Activated CD8-positive, alpha-beta memory T cell treated with anti-CD3 and anti-CD28 coated beads, Interleukin-2, amount 50 U/mL, for 1 hour (primary cell): Measurements from ENCODE around the gene KCNIP1.

Experiments used
- DNase-seq: peaks from one replicate; pipeline ENCODE4 v3.0.0-alpha.2; 2020; ENCODE audit errors: extremely low read depth

Gene KCNIP1

GRCh38 chr5:170597109-170597751 is 93.4 kb downstream of the KCNIP1 start:
- no peak for DNase-seq

GRCh38 chr5:170597872-170598271 is 94.1 kb downstream of the KCNIP1 start:
- no peak for DNase-seq

GRCh38 chr5:170599756-170600155 is 95.9 kb downstream of the KCNIP1 start:
- no peak for DNase-seq

- no peak for DNase-seq
Observed at GRCh38 chr5:170601619-170602018, 97.8 kb downstream of the KCNIP1 start.

- DNase-seq: no peak
Observed at GRCh38 chr5:170603109-170603508, 99.3 kb downstream of the KCNIP1 start.

- no peak for DNase-seq
Observed at GRCh38 chr5:170603578-170604565, 100.1 kb downstream of the KCNIP1 start.

GRCh38 chr5:170606941-170607340 is 103.1 kb downstream of the KCNIP1 start:
- DNase-seq: no peak

GRCh38 chr5:170611449-170612090 is 107.8 kb downstream of the KCNIP1 start:
- no peak for DNase-seq

GRCh38 chr5:170612256-170612678 is 108.4 kb downstream of the KCNIP1 start:
- no peak for DNase-seq

- DNase-seq: no peak
Observed at GRCh38 chr5:170614065-170614490, 110.3 kb downstream of the KCNIP1 start.

GRCh38 chr5:170614720-170615119 is 110.9 kb downstream of the KCNIP1 start:
- DNase-seq: no peak

GRCh38 chr5:170617533-170618490 is 114.0 kb downstream of the KCNIP1 start:
- no peak for DNase-seq

- no peak for DNase-seq
Observed at GRCh38 chr5:170619869-170620268, 116.0 kb downstream of the KCNIP1 start.

- DNase-seq: no peak
Observed at GRCh38 chr5:170622933-170623332, 119.1 kb downstream of the KCNIP1 start.

- DNase-seq: no peak
Observed at GRCh38 chr5:170623576-170624181, 119.9 kb downstream of the KCNIP1 start.

GRCh38 chr5:170625221-170626165 is 121.7 kb downstream of the KCNIP1 start:
- DNase-seq: no peak

GRCh38 chr5:170626507-170627150 is 122.8 kb downstream of the KCNIP1 start:
- no peak for DNase-seq

- DNase-seq: no peak
Observed at GRCh38 chr5:170627271-170627670, 123.5 kb downstream of the KCNIP1 start.

- no peak for DNase-seq
Observed at GRCh38 chr5:170628028-170628427, 124.2 kb downstream of the KCNIP1 start.
